Glomerular visceral epithelial cell (primary cell): ENCODE measurements around the gene GUCY1A1.
A peak's percentile ranks its signal among the peaks of the same experiment; 100 is the strongest.

Source experiments
- DNase-seq: peaks from one replicate; pipeline ENCODE4 v3.0.0-alpha.2; 2016; ENCODE audit errors: extremely low spot score

The GUCY1A1 gene

GRCh38 chr4:155777971-155778735 is 111.5 kb downstream of the GUCY1A1 start:
- DNase-seq = no peak

- peak; percentile 13 for DNase-seq
Observed at GRCh38 chr4:155780775-155781174, 114.1 kb downstream of the GUCY1A1 start.

- no peak for DNase-seq
Observed at GRCh38 chr4:155781249-155781831, 114.7 kb downstream of the GUCY1A1 start.
